ENCODE measurements around the gene BAK1. TPM values are rescaled to one million over a fixed set of nuclear protein-coding genes. Genes with fewer than 3 reads are reported as not detected.

The BAK1 gene
- polyA plus RNA-seq, 1 donor (not counting 4 experiments of a cell fraction or from before 2014, with no cell fraction given): 61.1 TPM

DNA sequence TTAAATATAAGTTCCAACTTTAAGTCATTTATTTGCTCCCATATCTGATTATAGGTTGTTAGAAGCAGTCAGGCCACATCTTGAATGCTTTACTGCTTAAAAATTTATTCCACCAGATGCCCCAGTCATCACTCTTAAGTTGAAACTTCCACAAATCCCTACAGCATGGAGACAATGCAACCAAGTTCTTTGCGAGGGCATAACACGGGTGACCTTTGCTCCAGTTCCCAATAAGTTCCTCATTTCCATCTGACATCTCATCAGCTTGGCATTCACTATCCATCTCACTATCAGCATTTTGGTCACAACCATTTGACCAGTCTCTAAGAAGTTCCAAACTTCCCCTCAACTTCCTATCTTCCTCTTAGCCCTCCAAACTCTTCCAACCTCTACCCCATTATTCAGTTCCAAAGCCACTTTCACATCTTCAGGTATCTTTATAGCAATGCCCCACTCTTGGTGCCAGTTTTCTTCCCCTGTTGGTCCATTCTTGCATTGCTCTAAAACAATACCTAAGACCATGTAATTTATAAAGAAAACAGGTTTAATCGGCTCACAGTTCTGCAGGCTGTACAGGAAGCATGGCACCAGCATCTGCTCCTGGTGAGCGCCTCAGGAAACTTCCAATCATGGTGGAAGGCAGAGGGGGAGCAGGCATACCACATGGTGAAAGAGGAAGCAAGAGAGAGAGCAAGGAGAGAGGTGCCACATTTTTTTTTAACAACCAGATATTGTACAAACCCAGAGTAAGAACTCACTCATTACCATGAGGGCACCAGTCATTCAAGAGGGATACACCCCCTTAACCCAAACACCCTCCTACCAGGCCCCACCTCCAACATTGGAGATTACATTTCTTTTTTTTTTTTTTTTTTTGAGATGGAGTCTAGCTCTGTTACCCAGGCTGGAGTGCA, 25.1 kb upstream of the BAK1 start:
- Histone ChIP-seq H3K9ac (ENCODE audit: control insufficient read depth, extremely low read depth, insufficient read depth, low read length) (no peak overlapping the region), H3K27me3 (ENCODE audit: control insufficient read depth, extremely low read depth, insufficient read depth, low read length) (no peaks in the 10 kb centered on the region), H3K9me1 (ENCODE audit: control insufficient read depth, extremely low read depth, insufficient read depth, low read length) (no peaks in the 10 kb centered on the region), H3K36me3 (ENCODE audit: control insufficient read depth in 2 of 2, extremely low read depth in 1 of 2, insufficient read depth in 2 of 2, low read length in 2 of 2) (no peaks in the 10 kb centered on the region), H2AFZ (ENCODE audit: control insufficient read depth, low read length) (no peak overlapping the region), H3K79me2 (ENCODE audit: control insufficient read depth, insufficient read depth, low read length) (no peaks in the 10 kb centered on the region), H3K9me3 (ENCODE audit: control insufficient read depth, low read depth, low read length) (no peaks in the 10 kb centered on the region), H3K4me3 (ENCODE audit: control insufficient read depth in 2 of 3, extremely low read depth in 1 of 3, insufficient read depth in 2 of 3, low read depth in 1 of 3, low read length in 3 of 3) (no peak overlapping the region), H4K20me1 (ENCODE audit: control insufficient read depth, extremely low read depth, insufficient read depth, low read length) (no peaks in the 10 kb centered on the region), H3K4me2 (ENCODE audit: control insufficient read depth, extremely low read depth, insufficient read depth, low read depth, low read length) (no peak overlapping the region), H3K27ac (ENCODE audit: control insufficient read depth, insufficient read depth, low read length) (no peak overlapping the region), H3K4me1 (ENCODE audit: control insufficient read depth, extremely low read depth, insufficient read depth, low read length) (peaks cover 17% of the 10 kb centered on the region)
- TF ChIP-seq, protein P1, sequence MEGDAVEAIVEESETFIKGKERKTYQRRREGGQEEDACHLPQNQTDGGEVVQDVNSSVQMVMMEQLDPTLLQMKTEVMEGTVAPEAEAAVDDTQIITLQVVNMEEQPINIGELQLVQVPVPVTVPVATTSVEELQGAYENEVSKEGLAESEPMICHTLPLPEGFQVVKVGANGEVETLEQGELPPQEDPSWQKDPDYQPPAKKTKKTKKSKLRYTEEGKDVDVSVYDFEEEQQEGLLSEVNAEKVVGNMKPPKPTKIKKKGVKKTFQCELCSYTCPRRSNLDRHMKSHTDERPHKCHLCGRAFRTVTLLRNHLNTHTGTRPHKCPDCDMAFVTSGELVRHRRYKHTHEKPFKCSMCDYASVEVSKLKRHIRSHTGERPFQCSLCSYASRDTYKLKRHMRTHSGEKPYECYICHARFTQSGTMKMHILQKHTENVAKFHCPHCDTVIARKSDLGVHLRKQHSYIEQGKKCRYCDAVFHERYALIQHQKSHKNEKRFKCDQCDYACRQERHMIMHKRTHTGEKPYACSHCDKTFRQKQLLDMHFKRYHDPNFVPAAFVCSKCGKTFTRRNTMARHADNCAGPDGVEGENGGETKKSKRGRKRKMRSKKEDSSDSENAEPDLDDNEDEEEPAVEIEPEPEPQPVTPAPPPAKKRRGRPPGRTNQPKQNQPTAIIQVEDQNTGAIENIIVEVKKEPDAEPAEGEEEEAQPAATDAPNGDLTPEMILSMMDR (optimal IDR thresholded peaks at IDR 0.05 in 1 of 3, IDR thresholded peaks at IDR 0.05 in 1 of 3, conservative IDR thresholded peaks at IDR 0.05 in 1 of 3; ENCODE audit: extremely low read depth in 1 of 3, insufficient read depth in 2 of 3, low read length in 3 of 3): no peak
- no peak for TF ChIP-seq EZH2 (IDR thresholded peaks at IDR 0.05; ENCODE audit: low read length)
- no peak for DNase-seq (ENCODE audit: low read depth, low spot score)
- FAIRE-seq: no peak
- dilution Hi-C loops (cut with MboI; ENCODE audit: extremely low pct_ligation_motif_present, low sequenced_read_pairs): no loop called here

DNA sequence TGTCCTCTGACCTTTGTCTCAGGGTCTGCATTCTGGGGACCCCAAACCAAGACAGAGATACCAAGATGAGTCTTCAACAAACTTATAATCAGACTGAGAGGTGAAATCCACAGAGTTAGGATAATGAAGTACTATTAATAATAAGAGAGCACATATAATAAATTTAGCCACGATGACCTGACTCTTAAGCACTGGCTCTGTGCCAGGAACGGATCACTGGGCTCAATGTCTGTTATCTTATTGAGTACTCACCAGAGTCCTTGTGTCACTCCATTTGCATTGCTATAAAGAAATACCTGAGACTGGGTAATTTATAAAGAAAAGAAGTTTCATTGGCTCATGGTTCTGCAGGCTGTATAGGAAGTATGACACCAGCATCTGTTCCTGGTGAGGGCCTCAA, 22.1 kb upstream of the BAK1 start:
- no peaks in the 10 kb centered on the region for H3K9me3 ChIP-seq (ENCODE audit: control insufficient read depth, low read depth, low read length)
- H2AFZ ChIP-seq (ENCODE audit: control insufficient read depth, low read length): no peak overlapping the region
- no peaks in the 10 kb centered on the region for H3K9me1 ChIP-seq (ENCODE audit: control insufficient read depth, extremely low read depth, insufficient read depth, low read length)
- DNase-seq (ENCODE audit: low read depth, low spot score): no peak
- H3K4me1 ChIP-seq (ENCODE audit: control insufficient read depth, extremely low read depth, insufficient read depth, low read length): peaks cover 16% of the 10 kb centered on the region
- no peaks in the 10 kb centered on the region for H4K20me1 ChIP-seq (ENCODE audit: control insufficient read depth, extremely low read depth, insufficient read depth, low read length)
- TF ChIP-seq, protein P1 (optimal IDR thresholded peaks at IDR 0.05 in 1 of 3, IDR thresholded peaks at IDR 0.05 in 1 of 3, conservative IDR thresholded peaks at IDR 0.05 in 1 of 3; ENCODE audit: extremely low read depth in 1 of 3, insufficient read depth in 2 of 3, low read length in 3 of 3): no peak
- TF ChIP-seq EZH2 (IDR thresholded peaks at IDR 0.05; ENCODE audit: low read length): no peak
- H3K9ac ChIP-seq (ENCODE audit: control insufficient read depth, extremely low read depth, insufficient read depth, low read length): no peak overlapping the region
- FAIRE-seq: no peak
- H3K27me3 ChIP-seq (ENCODE audit: control insufficient read depth, extremely low read depth, insufficient read depth, low read length): no peaks in the 10 kb centered on the region
- dilution Hi-C loops (cut with MboI; ENCODE audit: extremely low pct_ligation_motif_present, low sequenced_read_pairs): no loop called here
- no peaks in the 10 kb centered on the region for H3K79me2 ChIP-seq (ENCODE audit: control insufficient read depth, insufficient read depth, low read length)
- H3K36me3 ChIP-seq (ENCODE audit: control insufficient read depth in 2 of 2, extremely low read depth in 1 of 2, insufficient read depth in 2 of 2, low read length in 2 of 2): no peaks in the 10 kb centered on the region
- H3K27ac ChIP-seq (ENCODE audit: control insufficient read depth, insufficient read depth, low read length): no peak overlapping the region
- no peak overlapping the region for H3K4me2 ChIP-seq (ENCODE audit: control insufficient read depth, extremely low read depth, insufficient read depth, low read depth, low read length)
- H3K4me3 ChIP-seq (ENCODE audit: control insufficient read depth in 2 of 3, extremely low read depth in 1 of 3, insufficient read depth in 2 of 3, low read depth in 1 of 3, low read length in 3 of 3): no peak overlapping the region

Data from keratinocyte (primary cell).